GM23338 (cell line): ENCODE measurements around the gene RAP1A. TPM values are rescaled to one million over a fixed set of nuclear protein-coding genes. Genes with fewer than 3 reads are reported as not detected.
A peak's percentile ranks its signal among the peaks of the same experiment; 100 is the strongest.

ENCODE experiments used
- ATAC-seq: fragments of 200-7000 bp; cut with Tn5 transposase; 3 replicates; pipeline ENCODE4 v1.9.1; 2020
- DNase-seq: peaks from one replicate; pipeline ENCODE4 v3.0.0-alpha.2; 2015; ENCODE audit warnings: low spot score
- H2AFZ ChIP-seq: fragments of 200-600 bp; sonication (generic); 2 replicates; pipeline ENCODE4 v1.8.0; 2016; ENCODE audit warnings: antibody characterized with exemption, mild to moderate bottlenecking, moderate library complexity
- H3F3A ChIP-seq: fragments of 200-600 bp; sonication (generic); replicated peaks from 2 replicates; pipeline ENCODE4 v1.8.0; 2017; ENCODE audit warnings: antibody characterized with exemption, mixed run types, low read depth
- H3K27ac ChIP-seq: fragments of 200-600 bp; sonication (generic); 2 replicates; pipeline ENCODE4 v1.6.1; 2016; ENCODE audit warnings: low read depth
- H3K27me3 ChIP-seq: fragments of 200-600 bp; sonication (generic); 2 replicates; pipeline ENCODE4 v1.8.0; 2016; ENCODE audit warnings: mild to moderate bottlenecking, mixed run types, moderate library complexity; ENCODE audit not compliant: insufficient read depth
- H3K36me3 ChIP-seq: fragments of 200-600 bp; sonication (generic); 2 replicates; pipeline ENCODE4 v1.8.0; 2016; ENCODE audit warnings: mild to moderate bottlenecking; ENCODE audit not compliant: insufficient read depth
- H3K4me1 ChIP-seq: fragments of 200-600 bp; sonication (generic); 2 replicates; pipeline ENCODE4 v1.8.0; 2016; ENCODE audit warnings: mild to moderate bottlenecking, moderate library complexity; ENCODE audit not compliant: insufficient read depth
- H3K4me2 ChIP-seq: fragments of 200-600 bp; sonication (generic); 2 replicates; pipeline ENCODE4 v1.7.1; 2017; ENCODE audit warnings: mixed run types
- H3K4me3 ChIP-seq: fragments of 200-600 bp; sonication (generic); 2 replicates; pipeline ENCODE4 v1.6.1; 2016; ENCODE audit warnings: mixed run types
- H3K79me2 ChIP-seq: fragments of 200-600 bp; sonication (generic); replicated peaks from 2 replicates; pipeline ENCODE4 v1.8.0; 2017; ENCODE audit warnings: mild to moderate bottlenecking; ENCODE audit not compliant: insufficient read depth
- H3K9me2 ChIP-seq: fragments of 200-600 bp; sonication (generic); 2 replicates; pipeline ENCODE4 v1.8.0; 2017; ENCODE audit not compliant: insufficient read depth
- H4K20me1 ChIP-seq: fragments of 200-600 bp; sonication (generic); replicated peaks from 2 replicates; pipeline ENCODE4 v1.8.0; 2017; ENCODE audit warnings: mild to moderate bottlenecking; ENCODE audit not compliant: insufficient read depth
- H3K27ac Mint-ChIP-seq: 2 replicates; pipeline ENCODE4 v1.8.0; 2020; ENCODE audit warnings: inconsistent platforms, mild to moderate bottlenecking, moderate library complexity, mixed read lengths
- H3K27me3 Mint-ChIP-seq: 3 replicates; pipeline ENCODE4 v1.8.0; 2022; ENCODE audit warnings: low read depth, mild to moderate bottlenecking, moderate library complexity, mixed read lengths, inconsistent platforms; ENCODE audit not compliant: insufficient read depth, poor library complexity
- H3K36me3 Mint-ChIP-seq: 3 replicates; pipeline ENCODE4 v1.8.0; 2021; ENCODE audit warnings: low read depth, mild to moderate bottlenecking, inconsistent platforms, moderate library complexity, mixed read lengths
- H3K4me1 Mint-ChIP-seq: 3 replicates; pipeline ENCODE4 v1.8.0; 2020; ENCODE audit warnings: mild to moderate bottlenecking, inconsistent platforms, mixed read lengths
- H3K4me3 Mint-ChIP-seq: 3 replicates; pipeline ENCODE4 v1.8.0; 2021; ENCODE audit warnings: moderate library complexity, mild to moderate bottlenecking, inconsistent platforms, mixed read lengths
- H3K9me3 Mint-ChIP-seq: 3 replicates; pipeline ENCODE4 v1.8.0; 2020; ENCODE audit warnings: moderate library complexity, mild to moderate bottlenecking, inconsistent platforms, mixed read lengths
- CREB1 ChIP-seq: fragments of 250-450 bp; sonication (Bioruptor Pico); IDR thresholded peaks from 2 replicates; pipeline ENCODE4 v1.5.0; 2020; ENCODE audit warnings: low read depth, mild to moderate bottlenecking, moderate library complexity
- EZH2 ChIP-seq: fragments of 200-600 bp; sonication (generic); IDR thresholded peaks from one replicate; pipeline ENCODE4 v1.8.0; 2017; ENCODE audit warnings: antibody characterized with exemption, mild to moderate bottlenecking, low read depth; ENCODE audit not compliant: unreplicated experiment
- JUNB ChIP-seq: IDR thresholded peaks from one replicate; pipeline ENCODE4 v1.6.1; 2016; ENCODE audit warnings: antibody characterized with exemption; ENCODE audit not compliant: unreplicated experiment
- NANOG ChIP-seq: IDR thresholded peaks from 2 replicates; pipeline ENCODE4 v1.6.1; 2016; ENCODE audit warnings: antibody characterized with exemption, borderline replicate concordance
- POLR2AphosphoS5 ChIP-seq: IDR thresholded peaks from 2 replicates; pipeline ENCODE4 v1.6.1; 2016; ENCODE audit warnings: antibody characterized with exemption, low read depth
- STAT1 ChIP-seq: IDR thresholded peaks from one replicate; pipeline ENCODE4 v1.6.1; 2016; ENCODE audit warnings: antibody characterized with exemption; ENCODE audit not compliant: unreplicated experiment
- ZNF331 ChIP-seq: fragments of 250-450 bp; sonication (Bioruptor Pico); IDR thresholded peaks from 2 replicates; pipeline ENCODE4 v1.5.0; 2020; ENCODE audit warnings: low read depth, mild to moderate bottlenecking, moderate library complexity
- polyA plus RNA-seq: library from polyadenylated mRNA; unstranded; fragments of >200 nt; fragmentation: Nextera tagmentation; extraction: Ambion mirVana; gene quantifications from 2 replicates; pipeline ENCODE4 v1.2.1, GENCODE V29; 2016
- total RNA-seq: library from RNA; depleted of rRNA; stranded (reverse); fragments of >200 nt; shearing (Covaris generic); gene quantifications from 2 replicates; pipeline ENCODE4 v1.2.3, GENCODE V29; 2014
- TF ChIP-seq, protein P1 (sequence below): IDR thresholded peaks from one replicate; pipeline ENCODE4 v1.6.1; 2018; ENCODE audit warnings: antibody characterized with exemption; ENCODE audit not compliant: unreplicated experiment
- TF ChIP-seq, protein P2 (sequence below): IDR thresholded peaks from 2 replicates; pipeline ENCODE4 v1.6.1; 2016; ENCODE audit warnings: antibody characterized with exemption
- TF ChIP-seq, protein P3 (sequence below): fragments of 250-450 bp; sonication (Bioruptor Pico); IDR thresholded peaks from 2 replicates; pipeline ENCODE4 v1.5.0; 2020; ENCODE audit warnings: mild to moderate bottlenecking, moderate library complexity

The RAP1A gene
- total and polyA plus RNA-seq, 2 experiments from 2014 or later: 16.2 to 23.0 TPM

DNA sequence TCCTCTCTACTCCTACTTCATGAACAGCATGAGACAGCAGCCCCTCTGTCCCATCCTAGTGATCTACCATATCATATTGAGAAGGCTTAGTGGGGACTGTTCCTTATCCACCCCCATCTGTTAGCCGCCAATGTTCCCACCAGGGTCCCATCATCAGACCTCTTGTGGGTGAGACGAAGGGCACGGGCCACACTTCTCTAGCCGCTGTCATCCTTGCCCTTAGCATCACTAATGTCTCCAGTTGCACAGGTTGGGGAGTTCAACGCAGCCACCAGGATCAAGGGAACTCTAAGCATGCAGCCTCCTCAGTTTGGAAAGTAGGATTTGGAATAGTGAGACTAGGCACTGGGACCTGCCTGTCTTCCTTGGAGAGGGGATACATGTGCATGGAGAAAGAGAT is 99.5 kb downstream of the RAP1A start:
- Histone ChIP-seq H3K36me3 (no peaks in the 10 kb centered on the region), H3K79me2 (no peaks in the 10 kb centered on the region), H3K27ac (no peak overlapping the region), H3K9me2 (peaks cover 6% of the 10 kb centered on the region; the same call in 1 of the 2 replicates), H3K4me2 (no peak overlapping the region), H3K4me1 (peaks cover 32% of the 10 kb centered on the region), H4K20me1 (no peaks in the 10 kb centered on the region), H3K4me3 (no peak overlapping the region), H3K27me3 (no peaks in the 10 kb centered on the region), H2AFZ (no peak overlapping the region), H3F3A (no peaks in the 10 kb centered on the region; the same call in 1 of the 2 replicates)
- DNase-seq (no peak), ATAC-seq (no peak)
- H3K4me3 Mint-ChIP-seq: no peak overlapping the region
- TF ChIP-seq CREB1 (CRISPR knock-in tag): no peak
- TF ChIP-seq POLR2AphosphoS5: no peak
- TF ChIP-seq EZH2: no peak
- TF ChIP-seq, protein P1, sequence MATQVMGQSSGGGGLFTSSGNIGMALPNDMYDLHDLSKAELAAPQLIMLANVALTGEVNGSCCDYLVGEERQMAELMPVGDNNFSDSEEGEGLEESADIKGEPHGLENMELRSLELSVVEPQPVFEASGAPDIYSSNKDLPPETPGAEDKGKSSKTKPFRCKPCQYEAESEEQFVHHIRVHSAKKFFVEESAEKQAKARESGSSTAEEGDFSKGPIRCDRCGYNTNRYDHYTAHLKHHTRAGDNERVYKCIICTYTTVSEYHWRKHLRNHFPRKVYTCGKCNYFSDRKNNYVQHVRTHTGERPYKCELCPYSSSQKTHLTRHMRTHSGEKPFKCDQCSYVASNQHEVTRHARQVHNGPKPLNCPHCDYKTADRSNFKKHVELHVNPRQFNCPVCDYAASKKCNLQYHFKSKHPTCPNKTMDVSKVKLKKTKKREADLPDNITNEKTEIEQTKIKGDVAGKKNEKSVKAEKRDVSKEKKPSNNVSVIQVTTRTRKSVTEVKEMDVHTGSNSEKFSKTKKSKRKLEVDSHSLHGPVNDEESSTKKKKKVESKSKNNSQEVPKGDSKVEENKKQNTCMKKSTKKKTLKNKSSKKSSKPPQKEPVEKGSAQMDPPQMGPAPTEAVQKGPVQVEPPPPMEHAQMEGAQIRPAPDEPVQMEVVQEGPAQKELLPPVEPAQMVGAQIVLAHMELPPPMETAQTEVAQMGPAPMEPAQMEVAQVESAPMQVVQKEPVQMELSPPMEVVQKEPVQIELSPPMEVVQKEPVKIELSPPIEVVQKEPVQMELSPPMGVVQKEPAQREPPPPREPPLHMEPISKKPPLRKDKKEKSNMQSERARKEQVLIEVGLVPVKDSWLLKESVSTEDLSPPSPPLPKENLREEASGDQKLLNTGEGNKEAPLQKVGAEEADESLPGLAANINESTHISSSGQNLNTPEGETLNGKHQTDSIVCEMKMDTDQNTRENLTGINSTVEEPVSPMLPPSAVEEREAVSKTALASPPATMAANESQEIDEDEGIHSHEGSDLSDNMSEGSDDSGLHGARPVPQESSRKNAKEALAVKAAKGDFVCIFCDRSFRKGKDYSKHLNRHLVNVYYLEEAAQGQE: no peak
- no peak for TF ChIP-seq JUNB
- TF ChIP-seq, protein P2, sequence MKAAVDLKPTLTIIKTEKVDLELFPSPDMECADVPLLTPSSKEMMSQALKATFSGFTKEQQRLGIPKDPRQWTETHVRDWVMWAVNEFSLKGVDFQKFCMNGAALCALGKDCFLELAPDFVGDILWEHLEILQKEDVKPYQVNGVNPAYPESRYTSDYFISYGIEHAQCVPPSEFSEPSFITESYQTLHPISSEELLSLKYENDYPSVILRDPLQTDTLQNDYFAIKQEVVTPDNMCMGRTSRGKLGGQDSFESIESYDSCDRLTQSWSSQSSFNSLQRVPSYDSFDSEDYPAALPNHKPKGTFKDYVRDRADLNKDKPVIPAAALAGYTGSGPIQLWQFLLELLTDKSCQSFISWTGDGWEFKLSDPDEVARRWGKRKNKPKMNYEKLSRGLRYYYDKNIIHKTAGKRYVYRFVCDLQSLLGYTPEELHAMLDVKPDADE: no peak
- no peak for TF ChIP-seq STAT1
- TF ChIP-seq ZNF331: no peak
- no peak for TF ChIP-seq NANOG
- H3K36me3 Mint-ChIP-seq: no peaks in the 10 kb centered on the region
- H3K9me3 Mint-ChIP-seq: no peaks in the 10 kb centered on the region; the same call in 2 of the 3 replicates
- peaks cover 11% of the 10 kb centered on the region for H3K27me3 Mint-ChIP-seq
- H3K27ac Mint-ChIP-seq: no peak overlapping the region
- H3K4me1 Mint-ChIP-seq: peaks cover 37% of the 10 kb centered on the region

- Histone ChIP-seq H4K20me1 (no peaks in the 10 kb centered on the region), H3K79me2 (no peaks in the 10 kb centered on the region), H3K9me2 (peaks cover 6% of the 10 kb centered on the region; the same call in 1 of the 2 replicates), H3K36me3 (no peaks in the 10 kb centered on the region), H3K4me3 (no peak overlapping the region), H3K4me1 (peaks cover 34% of the 10 kb centered on the region), H3K27me3 (no peaks in the 10 kb centered on the region), H2AFZ (no peak overlapping the region), H3K27ac (no peak overlapping the region), H3K4me2 (peak overlapping the region; percentile 42; the same call in 1 of the 2 replicates), H3F3A (no peaks in the 10 kb centered on the region; the same call in 1 of the 2 replicates)
- Mint-ChIP-seq H3K4me3 (no peak overlapping the region; the same call in 2 of the 3 replicates), H3K27ac (no peak overlapping the region), H3K36me3 (no peaks in the 10 kb centered on the region), H3K27me3 (peaks cover 11% of the 10 kb centered on the region), H3K9me3 (no peaks in the 10 kb centered on the region; the same call in 2 of the 3 replicates), H3K4me1 (peaks cover 40% of the 10 kb centered on the region)
- peak; percentile 13 for ATAC-seq
- no peak for DNase-seq
- TF ChIP-seq, protein P3, sequence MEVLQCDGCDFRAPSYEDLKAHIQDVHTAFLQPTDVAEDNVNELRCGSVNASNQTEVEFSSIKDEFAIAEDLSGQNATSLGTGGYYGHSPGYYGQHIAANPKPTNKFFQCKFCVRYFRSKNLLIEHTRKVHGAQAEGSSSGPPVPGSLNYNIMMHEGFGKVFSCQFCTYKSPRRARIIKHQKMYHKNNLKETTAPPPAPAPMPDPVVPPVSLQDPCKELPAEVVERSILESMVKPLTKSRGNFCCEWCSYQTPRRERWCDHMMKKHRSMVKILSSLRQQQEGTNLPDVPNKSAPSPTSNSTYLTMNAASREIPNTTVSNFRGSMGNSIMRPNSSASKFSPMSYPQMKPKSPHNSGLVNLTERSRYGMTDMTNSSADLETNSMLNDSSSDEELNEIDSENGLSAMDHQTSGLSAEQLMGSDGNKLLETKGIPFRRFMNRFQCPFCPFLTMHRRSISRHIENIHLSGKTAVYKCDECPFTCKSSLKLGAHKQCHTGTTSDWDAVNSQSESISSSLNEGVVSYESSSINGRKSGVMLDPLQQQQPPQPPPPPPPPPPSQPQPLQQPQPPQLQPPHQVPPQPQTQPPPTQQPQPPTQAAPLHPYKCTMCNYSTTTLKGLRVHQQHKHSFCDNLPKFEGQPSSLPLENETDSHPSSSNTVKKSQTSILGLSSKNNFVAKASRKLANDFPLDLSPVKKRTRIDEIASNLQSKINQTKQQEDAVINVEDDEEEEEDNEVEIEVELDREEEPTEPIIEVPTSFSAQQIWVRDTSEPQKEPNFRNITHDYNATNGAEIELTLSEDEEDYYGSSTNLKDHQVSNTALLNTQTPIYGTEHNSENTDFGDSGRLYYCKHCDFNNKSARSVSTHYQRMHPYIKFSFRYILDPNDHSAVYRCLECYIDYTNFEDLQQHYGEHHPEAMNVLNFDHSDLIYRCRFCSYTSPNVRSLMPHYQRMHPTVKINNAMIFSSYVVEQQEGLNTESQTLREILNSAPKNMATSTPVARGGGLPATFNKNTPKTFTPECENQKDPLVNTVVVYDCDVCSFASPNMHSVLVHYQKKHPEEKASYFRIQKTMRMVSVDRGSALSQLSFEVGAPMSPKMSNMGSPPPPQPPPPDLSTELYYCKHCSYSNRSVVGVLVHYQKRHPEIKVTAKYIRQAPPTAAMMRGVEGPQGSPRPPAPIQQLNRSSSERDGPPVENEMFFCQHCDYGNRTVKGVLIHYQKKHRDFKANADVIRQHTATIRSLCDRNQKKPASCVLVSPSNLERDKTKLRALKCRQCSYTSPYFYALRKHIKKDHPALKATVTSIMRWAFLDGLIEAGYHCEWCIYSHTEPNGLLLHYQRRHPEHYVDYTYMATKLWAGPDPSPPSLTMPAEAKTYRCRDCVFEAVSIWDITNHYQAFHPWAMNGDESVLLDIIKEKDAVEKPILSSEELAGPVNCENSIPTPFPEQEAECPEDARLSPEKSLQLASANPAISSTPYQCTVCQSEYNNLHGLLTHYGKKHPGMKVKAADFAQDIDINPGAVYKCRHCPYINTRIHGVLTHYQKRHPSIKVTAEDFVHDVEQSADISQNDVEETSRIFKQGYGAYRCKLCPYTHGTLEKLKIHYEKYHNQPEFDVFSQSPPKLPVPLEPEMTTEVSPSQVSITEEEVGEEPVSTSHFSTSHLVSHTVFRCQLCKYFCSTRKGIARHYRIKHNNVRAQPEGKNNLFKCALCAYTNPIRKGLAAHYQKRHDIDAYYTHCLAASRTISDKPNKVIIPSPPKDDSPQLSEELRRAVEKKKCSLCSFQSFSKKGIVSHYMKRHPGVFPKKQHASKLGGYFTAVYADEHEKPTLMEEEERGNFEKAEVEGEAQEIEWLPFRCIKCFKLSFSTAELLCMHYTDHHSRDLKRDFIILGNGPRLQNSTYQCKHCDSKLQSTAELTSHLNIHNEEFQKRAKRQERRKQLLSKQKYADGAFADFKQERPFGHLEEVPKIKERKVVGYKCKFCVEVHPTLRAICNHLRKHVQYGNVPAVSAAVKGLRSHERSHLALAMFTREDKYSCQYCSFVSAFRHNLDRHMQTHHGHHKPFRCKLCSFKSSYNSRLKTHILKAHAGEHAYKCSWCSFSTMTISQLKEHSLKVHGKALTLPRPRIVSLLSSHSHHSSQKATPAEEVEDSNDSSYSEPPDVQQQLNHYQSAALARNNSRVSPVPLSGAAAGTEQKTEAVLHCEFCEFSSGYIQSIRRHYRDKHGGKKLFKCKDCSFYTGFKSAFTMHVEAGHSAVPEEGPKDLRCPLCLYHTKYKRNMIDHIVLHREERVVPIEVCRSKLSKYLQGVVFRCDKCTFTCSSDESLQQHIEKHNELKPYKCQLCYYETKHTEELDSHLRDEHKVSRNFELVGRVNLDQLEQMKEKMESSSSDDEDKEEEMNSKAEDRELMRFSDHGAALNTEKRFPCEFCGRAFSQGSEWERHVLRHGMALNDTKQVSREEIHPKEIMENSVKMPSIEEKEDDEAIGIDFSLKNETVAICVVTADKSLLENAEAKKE (CRISPR knock-in tag): no peak
- no peak for TF ChIP-seq ZNF331
- no peak for TF ChIP-seq POLR2AphosphoS5
- no peak for TF ChIP-seq EZH2
Measured at GRCh38 chr1:111719674-111720132, 100.1 kb downstream of the RAP1A start.
